Measurements from ENCODE around the gene C1orf146. TPM values are rescaled to one million over a fixed set of nuclear protein-coding genes. Genes with fewer than 3 reads are reported as not detected.

C1orf146 gene
- total RNA-seq, 4 donors from 2014 or later: not detected

DNA sequence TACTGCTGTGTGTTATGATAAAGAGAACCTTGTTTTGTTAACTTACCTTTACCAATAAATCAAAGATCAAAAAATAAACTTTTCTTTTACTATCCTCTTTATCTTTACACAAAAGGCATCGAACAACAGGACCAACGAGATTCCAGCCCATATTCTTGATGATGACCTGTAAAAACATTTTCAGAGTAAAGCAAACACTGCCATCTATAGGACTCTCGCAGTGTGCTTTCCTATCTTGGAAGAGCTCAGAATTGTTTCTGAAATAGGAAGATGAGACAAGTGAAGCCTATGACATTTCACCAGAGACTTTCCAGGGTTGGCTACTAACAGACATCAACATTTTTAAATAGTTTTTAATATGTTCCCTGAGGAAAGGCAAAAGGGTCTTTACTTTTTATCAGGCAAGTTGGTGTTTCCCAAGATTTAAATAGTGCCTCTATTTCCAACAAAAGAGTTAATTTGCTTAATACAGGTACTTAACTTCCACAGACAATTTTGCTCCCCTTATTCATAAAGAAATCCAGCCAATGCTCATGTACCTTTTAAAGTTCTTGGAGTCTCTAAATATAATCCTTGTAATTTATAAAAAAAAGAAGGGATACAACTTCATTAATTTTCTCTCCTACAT lies 73.8 kb downstream of the C1orf146 start:
- no peaks in the 10 kb centered on the region for H3K27me3 ChIP-seq
- H3K36me3 ChIP-seq: peaks cover 0 to 12% (median 0%) of the 10 kb centered on the region in 3 donors
- no peaks in the 10 kb centered on the region for H3K9me3 ChIP-seq
- DNase-seq: no peak
- TF ChIP-seq, protein P1, sequence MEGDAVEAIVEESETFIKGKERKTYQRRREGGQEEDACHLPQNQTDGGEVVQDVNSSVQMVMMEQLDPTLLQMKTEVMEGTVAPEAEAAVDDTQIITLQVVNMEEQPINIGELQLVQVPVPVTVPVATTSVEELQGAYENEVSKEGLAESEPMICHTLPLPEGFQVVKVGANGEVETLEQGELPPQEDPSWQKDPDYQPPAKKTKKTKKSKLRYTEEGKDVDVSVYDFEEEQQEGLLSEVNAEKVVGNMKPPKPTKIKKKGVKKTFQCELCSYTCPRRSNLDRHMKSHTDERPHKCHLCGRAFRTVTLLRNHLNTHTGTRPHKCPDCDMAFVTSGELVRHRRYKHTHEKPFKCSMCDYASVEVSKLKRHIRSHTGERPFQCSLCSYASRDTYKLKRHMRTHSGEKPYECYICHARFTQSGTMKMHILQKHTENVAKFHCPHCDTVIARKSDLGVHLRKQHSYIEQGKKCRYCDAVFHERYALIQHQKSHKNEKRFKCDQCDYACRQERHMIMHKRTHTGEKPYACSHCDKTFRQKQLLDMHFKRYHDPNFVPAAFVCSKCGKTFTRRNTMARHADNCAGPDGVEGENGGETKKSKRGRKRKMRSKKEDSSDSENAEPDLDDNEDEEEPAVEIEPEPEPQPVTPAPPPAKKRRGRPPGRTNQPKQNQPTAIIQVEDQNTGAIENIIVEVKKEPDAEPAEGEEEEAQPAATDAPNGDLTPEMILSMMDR (IDR thresholded peaks at IDR 0.05): peak in 4 of 6 experiments; percentile 48 to 67 (median 63)
- TF ChIP-seq POLR2A (IDR thresholded peaks at IDR 0.05): no peak
- H3K4me1 ChIP-seq: no peaks in the 10 kb centered on the region
- no peak overlapping the region for H3K27ac ChIP-seq
- no peak overlapping the region for H3K4me3 ChIP-seq

Other genes with a start within 250 kb of the C1orf146 start
- not detected for gene EPHX4, start 187.9 kb upstream of the C1orf146 start, total RNA-seq
- gene SETSIP, start 142.5 kb upstream of the C1orf146 start, total RNA-seq: not detected
- 10 to 100 TPM in 1 of 4 donors, 1 to 10 TPM in 3; 2.5 to 11.6 (median 4.5) TPM for gene BTBD8, start 137.6 kb upstream of the C1orf146 start, total RNA-seq
- 10 to 100 TPM in 1 of 4 donors, 1 to 10 TPM in 3; 1.1 to 19.8 (median 3.8) TPM for gene GLMN, start 81.1 kb downstream of the C1orf146 start, total RNA-seq
- 10 to 100 TPM in 2 of 4 donors, 1 to 10 TPM in 2; 5.8 to 13.0 (median 10.3) TPM for gene RPAP2, start 81.1 kb downstream of the C1orf146 start, total RNA-seq